Measurements from ENCODE around the gene RFX2.

DNA sequence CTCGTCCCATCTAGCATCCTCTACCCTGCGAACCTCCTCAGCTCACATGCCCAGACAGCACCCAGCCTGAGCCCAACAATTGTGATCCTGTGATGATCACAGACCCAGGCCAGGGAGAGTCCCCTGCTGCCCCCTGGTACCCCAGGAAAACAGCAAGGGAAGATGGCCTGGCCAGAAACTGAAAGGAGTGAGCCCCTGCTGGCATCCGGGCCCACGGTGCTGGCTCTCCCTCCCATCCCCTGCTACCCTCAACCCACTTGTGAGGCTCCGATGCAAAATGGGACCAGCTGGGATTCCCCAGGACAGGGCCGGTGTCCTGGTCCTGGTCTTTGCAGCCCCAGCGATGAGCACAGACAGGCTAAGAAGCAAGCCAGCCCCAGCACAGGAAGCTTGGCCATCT lies 146.4 kb downstream of the RFX2 start:
- TF ChIP-seq CTCF (IDR thresholded peaks at IDR 0.05) (no peak), POLR2A (IDR thresholded peaks at IDR 0.05) (no peak)

Measured in body of pancreas (tissue), 4 donors.